ENCODE data around the gene CLEC4A. TPM values are rescaled to one million over a fixed set of nuclear protein-coding genes. Genes with fewer than 3 reads are reported as not detected.

The CLEC4A gene
- total RNA-seq, result 0.87 and 2.2 TPM in 2 replicates

GRCh38 chr12:8123124-8123912 lies at the start of gene CLEC4A:
Gene CLEC4A (plus strand): TSS chr12:8123617. CDS start chr12:8123879, 262 bp downstream.

GRCh38 chr12:8156845-8157244 lies 33.4 kb downstream of the CLEC4A start, which contains the start of gene ZNF705A:
Gene ZNF705A (plus strand): TSS chr12:8157015. CDS start chr12:8172626, 15,611 bp downstream.

Other genes starting within 250 kb of the CLEC4A start
- gene SLC2A3, start 187.4 kb upstream of the CLEC4A start, total RNA-seq, result 65.5 and 66.7 TPM in 2 replicates
- gene FOXJ2, start 90.9 kb upstream of the CLEC4A start, total RNA-seq, result 8.0 and 8.3 TPM in 2 replicates
- gene C3AR1, start 57.3 kb upstream of the CLEC4A start, total RNA-seq, result 0.15 TPM in 1 of 2 replicates, not detected in the other
- 37.4 and 63.8 TPM in 2 replicates for gene NECAP1, start 41.3 kb upstream of the CLEC4A start, total RNA-seq
- not detected in 2 replicates for gene ZNF705A, start 33.4 kb downstream of the CLEC4A start, total RNA-seq
- gene FAM90A1, start 104.0 kb downstream of the CLEC4A start, total RNA-seq, result 0.33 TPM in 1 of 2 replicates, not detected in the other